ENCODE results near the gene MVB12B.

MVB12B gene

DNA sequence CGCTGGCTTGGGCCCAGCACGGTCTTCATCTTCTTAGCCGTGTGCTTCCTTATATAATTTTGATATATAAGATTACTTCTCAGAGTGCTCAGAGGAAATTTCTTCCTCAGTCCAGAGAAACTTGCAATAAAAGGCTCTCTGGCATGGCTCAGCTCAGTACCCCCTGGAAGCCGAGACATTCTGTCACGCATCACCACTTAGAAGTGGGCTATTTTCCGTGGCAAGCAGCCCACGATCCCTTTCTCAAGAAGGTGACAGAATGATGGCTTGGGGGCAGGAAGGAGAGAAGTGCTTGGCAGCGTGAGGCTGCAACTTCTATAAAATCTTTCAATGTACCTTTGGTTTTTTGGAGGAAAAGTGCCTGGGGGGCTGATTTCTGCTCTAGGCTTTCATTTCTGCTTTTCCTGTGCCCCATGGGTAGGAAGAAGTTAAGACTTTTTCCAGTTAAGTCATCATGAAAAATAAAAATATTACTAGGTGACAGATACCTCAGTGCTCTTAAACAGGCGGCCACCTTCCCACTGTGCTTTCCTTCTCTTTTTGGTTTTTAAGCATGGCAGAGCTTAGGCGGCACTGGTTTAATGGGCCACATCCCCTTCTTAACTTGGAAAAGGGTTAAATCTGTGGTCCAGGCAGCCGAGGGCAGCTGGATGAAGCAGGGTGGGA, 104.6 kb downstream of the MVB12B start:
- no peak for DNase-seq (ENCODE audit: low read depth)

- DNase-seq (ENCODE audit: low read depth), result no peak
These were observed 106.0 kb downstream of the MVB12B start for GRCh38 chr9:126432659-126433058.

DNA sequence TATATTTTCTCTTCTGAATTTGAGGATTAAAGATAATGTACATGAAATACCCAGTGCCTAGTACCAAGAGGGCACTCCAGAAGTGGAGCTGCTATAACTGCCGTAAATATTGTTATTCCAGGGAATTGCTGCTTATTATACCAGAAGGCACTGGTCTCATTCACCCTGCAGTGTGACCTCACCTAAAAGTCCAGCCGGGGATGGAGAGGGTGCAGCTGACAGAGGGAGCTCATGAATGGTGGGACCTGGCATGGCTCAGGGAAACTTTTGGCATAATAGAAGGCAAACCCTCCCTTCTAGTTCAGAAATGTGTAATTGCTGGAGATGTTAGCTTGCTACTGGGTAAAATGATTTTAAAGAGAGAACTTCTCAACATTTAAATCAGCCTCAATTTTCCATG, 108.5 kb downstream of the MVB12B start:
- DNase-seq (ENCODE audit: low read depth), result no peak

GRCh38 chr9:126435626-126436025, 109.0 kb downstream of the MVB12B start:
- no peak for DNase-seq (ENCODE audit: low read depth)

DNA sequence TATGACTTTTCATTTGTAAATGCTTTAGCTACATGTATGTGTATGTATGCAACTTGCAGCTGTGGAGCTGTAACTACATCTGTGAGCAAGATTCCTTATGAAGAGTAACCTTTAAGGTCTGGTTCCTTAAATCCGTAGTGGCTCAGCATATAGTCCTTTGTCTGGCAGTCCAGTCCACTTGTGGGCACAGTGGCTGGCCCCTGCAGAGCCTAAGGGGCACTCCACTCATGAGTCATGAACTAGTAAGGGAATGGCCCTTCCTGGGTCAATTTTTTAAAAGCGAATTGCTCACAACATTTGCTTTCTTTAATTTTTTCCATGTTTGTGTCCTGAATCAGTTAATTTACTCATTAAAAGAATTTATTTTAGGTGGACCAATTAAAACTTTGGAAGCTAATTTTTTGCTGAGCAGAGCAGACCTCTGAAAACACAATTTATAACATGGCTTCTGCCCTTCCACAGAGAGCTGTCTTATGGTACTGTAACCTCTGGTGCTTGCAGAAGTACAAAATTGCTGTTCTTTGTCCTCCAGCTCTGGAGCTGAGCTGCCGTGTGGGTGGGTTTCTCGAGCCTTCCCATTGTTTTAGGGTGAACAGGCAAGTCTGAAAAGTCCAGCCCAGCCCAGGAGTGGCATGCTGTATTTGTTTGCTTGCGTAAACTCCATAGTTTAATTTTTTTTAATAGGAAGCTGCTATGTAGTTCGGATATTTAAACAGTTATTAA, 110.1 kb downstream of the MVB12B start:
- DNase-seq (ENCODE audit: low read depth), result no peak

DNA sequence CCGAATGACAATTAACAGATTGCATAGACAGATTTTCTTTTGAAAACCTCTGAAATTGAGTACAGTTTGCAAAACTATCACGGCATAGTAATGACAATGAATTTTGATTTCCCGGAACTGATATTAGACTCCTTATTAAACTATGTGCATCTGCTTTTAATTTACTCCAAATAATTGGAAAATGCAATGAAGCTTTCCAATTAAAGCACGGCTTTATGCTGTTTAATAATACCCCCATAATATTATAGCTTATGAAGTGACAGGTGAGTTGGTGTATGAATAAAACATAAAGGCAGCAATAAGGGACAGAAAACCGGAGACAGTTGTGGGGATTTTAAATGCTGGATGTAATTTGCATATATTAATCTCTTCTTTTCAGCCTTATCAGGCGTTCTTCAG, 110.6 kb downstream of the MVB12B start:
- DNase-seq (ENCODE audit: low read depth), result no peak

- DNase-seq (ENCODE audit: low read depth), result no peak
These were observed 111.1 kb downstream of the MVB12B start for GRCh38 chr9:126437701-126438100.

GRCh38 chr9:126438741-126439401, 112.2 kb downstream of the MVB12B start:
- DNase-seq (ENCODE audit: low read depth), result no peak

DNA sequence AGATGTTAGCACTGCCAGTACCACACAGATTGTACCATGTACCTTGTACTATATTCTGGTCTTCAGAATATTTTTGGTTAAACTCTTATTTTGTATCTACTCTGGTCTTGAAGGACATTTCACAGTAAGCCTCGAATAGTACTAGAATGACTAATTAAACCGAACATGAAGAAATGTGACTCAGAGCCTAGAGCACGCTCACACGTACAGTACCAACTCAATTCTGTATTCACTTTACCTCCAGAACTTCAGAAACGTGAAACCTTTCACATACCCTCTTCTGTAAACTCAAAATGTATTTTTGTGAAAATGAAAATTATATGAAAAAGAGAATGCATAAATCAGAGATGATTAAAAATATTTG, 112.8 kb downstream of the MVB12B start:
- DNase-seq (ENCODE audit: low read depth), result no peak

GRCh38 chr9:126439883-126440653, 113.4 kb downstream of the MVB12B start:
- DNase-seq (ENCODE audit: low read depth), result no peak

- no peak for DNase-seq (ENCODE audit: low read depth)
These were observed 114.3 kb downstream of the MVB12B start for GRCh38 chr9:126440940-126441339.

GRCh38 chr9:126442636-126443035, 116.0 kb downstream of the MVB12B start:
- no peak for DNase-seq (ENCODE audit: low read depth)

DNA sequence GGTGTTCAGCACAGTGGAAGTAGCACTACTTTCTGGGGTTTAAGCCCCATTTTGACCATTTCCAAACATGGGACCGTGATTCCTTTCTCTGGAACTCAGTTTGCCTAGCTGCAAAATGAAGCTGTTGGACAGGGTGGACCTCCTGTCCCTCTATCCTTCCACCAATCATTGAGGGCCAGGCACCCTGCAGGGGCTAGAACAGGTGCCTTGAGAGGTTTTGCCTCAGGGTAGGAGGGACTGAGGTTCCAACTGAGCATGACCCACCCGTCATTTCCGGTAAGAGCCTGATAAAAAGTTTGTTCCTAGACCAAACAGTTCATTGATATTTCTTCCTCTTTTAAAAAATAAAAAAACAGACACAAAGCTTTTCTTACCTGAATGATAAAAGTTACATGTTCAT, 116.5 kb downstream of the MVB12B start:
- DNase-seq (ENCODE audit: low read depth), result no peak

DNA sequence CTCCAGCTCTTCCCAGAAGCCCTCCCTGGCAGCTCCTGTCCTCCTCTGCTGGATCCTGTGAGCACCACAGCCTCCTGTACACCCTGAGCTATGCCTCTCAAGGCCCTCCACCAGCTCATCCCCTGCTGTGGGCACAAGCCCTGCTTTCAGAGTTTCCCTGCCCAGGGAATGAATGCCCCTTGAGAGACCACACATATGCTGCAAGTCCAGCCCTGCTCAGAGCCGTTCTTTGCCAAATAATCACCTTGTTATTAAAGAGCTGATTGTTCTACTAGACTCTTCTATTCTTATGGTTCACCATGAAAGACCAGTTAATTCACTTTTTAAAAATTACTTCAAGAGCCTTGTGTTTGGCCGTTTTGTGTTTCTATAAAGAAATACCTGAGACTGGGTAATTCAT, 121.5 kb downstream of the MVB12B start:
- no peak for DNase-seq (ENCODE audit: low read depth)

DNA sequence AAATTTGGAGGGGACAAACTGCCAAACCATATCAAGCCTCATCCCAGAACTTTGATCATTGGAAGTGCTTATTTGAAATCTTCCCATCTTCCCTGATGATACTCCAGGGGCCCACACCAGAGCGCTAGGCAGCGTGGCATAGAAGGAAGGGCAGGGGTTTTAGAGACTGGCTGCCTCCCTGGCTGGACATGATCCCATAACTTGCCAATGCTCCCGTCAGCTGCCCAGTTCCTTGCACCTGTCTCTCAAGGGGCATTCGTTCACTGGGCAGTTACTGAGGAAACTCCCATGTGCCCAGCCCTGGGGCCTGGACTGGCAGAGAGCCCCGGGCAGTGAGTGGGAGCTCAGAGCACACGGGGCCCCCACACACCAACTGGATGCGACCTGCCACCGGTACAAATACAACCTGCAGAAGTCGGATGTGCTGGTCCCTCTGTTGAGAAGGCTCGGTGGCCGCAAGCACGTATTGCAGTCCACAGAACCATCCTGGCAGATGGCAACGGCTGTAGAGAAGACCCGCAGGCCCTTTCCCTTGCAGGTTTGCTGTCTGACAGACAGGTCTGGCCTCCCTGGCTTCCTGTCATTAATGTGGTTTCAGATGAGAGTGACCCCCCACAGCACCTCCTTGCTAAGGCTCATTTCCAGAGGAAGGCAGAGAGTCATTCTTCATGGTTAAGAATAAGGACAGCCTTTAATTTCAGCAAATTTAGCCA, 122.4 kb downstream of the MVB12B start:
- no peak for DNase-seq (ENCODE audit: low read depth)

GRCh38 chr9:126449725-126450667, 123.4 kb downstream of the MVB12B start:
- DNase-seq (ENCODE audit: low read depth), result no peak

DNA sequence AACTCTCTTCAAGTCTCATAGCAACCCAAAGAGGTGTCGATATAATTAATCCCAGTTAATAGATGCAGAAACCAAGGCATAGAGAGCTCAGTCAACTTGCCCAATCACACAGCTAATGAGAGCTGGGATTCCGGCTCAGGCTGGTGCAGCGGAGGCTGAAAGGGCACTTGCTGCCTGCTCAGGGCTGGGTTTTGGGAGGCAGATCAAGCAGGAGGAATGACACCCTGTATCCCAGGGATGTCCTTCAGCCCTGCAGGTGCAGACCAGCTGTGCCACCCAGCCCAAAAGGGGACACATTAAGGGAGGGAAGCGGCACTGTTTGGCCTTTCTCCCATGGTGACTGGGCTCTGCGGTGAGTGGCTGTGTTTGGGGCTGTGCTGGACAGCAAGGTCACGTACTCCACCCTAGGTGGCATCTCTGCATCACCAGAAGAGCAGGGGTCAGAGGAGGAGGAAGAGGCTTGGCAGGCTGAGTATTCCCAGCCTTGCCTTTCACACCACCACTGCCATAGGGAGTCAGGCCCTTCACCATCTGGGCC, 124.1 kb downstream of the MVB12B start:
- DNase-seq (ENCODE audit: low read depth), result no peak

DNA sequence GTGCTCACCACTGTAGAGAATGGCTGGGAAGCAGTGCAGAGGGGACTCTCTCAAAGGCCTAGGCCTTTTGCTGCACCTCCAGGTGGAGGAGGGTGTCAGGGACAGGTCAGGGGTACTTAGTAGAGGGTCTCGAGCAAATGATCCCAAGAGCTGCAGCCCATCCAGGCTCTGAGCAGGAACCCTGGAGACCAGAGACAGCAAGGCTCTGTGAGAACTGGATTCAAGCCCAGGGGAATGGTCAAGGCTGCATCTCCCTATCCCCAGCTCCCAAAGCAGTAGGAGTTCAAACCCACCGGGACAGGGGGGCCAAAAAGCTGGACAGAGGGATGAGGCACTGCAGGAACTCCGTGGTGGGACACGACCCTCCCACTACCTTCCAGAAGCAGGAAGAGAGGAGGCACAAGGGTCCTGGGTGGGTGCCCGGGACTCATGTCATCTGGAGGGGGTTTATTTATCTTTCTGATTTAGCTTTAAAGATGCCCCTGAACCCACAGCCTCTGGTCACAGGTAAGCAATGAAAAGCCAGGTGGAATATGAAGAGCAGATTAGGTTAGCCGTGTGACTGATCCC, 124.8 kb downstream of the MVB12B start:
- no peak for DNase-seq (ENCODE audit: low read depth)

DNA sequence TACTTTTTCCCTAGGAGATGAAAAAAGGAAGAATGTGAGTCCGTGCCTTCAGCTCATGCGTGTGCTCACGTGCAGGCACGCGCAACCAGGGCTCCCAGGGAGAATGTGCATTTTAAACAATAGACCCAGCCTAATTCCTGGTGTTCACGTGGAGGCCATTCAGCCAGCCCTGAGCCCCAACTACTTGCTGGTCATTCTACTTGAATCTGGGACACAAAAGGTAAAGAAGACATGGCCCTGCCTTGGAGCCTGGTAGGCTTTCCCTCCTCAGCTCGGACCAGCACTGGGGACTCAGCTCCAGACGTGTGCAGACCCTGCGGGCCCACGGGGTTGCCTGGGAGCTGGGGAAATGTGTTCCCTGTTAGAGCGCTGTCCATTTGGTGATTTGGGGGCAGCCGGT, 125.5 kb downstream of the MVB12B start:
- no peak for DNase-seq (ENCODE audit: low read depth)
